Neural cell (in vitro differentiated cells): ENCODE measurements around the gene NAAA. TPM values are rescaled to one million over a fixed set of nuclear protein-coding genes. Genes with fewer than 3 reads are reported as not detected.

ENCODE experiments used
- H2AFZ ChIP-seq: fragments of 200-600, 300-800 bp; sonication (generic), shearing (Covaris generic); 2 replicates; pipeline ENCODE4 v1.6.0; 2014; ENCODE audit warnings: low read depth, mild to moderate bottlenecking, antibody characterized with exemption, low read length, moderate library complexity
- H3F3A ChIP-seq: fragments of 200-600 bp; shearing (Covaris generic); 2 replicates; pipeline ENCODE4 v1.6.1; 2016; ENCODE audit warnings: mild to moderate bottlenecking, moderate library complexity, mixed read lengths, antibody characterized with exemption, low read length; ENCODE audit not compliant: insufficient read depth, poor library complexity, severe bottlenecking
- H3K27ac ChIP-seq: fragments of 200-600, 300-800 bp; sonication (generic), shearing (Covaris generic); 2 replicates; pipeline ENCODE4 v1.5.1; 2014; ENCODE audit warnings: mild to moderate bottlenecking, low read length, moderate library complexity
- H3K27me3 ChIP-seq: fragments of 300-800, 200-600 bp; sonication (generic), shearing (Covaris generic); 2 replicates; pipeline ENCODE4 v1.6.0; 2014; ENCODE audit warnings: mild to moderate bottlenecking, low read depth, low read length, moderate library complexity; ENCODE audit not compliant: insufficient read depth
- H3K36me3 ChIP-seq: fragments of 300-800, 200-600 bp; sonication (generic), shearing (Covaris generic); 2 replicates; pipeline ENCODE4 v1.5.1; 2014; ENCODE audit warnings: mild to moderate bottlenecking, antibody characterized with exemption, low read length, moderate library complexity; ENCODE audit not compliant: insufficient read depth
- H3K4me2 ChIP-seq: fragments of 300-800, 200-600 bp; sonication (generic), shearing (Covaris generic); 2 replicates; pipeline ENCODE4 v1.6.0; 2014; ENCODE audit warnings: mild to moderate bottlenecking, low read length
- H3K4me3 ChIP-seq: fragments of 300-800, 200-600 bp; sonication (generic), shearing (Covaris generic); 2 replicates; pipeline ENCODE4 v1.5.1; 2014; ENCODE audit warnings: mild to moderate bottlenecking, low read length, moderate library complexity
- H3K79me2 ChIP-seq: fragments of 200-600 bp; shearing (Covaris generic); replicated peaks from 2 replicates; pipeline ENCODE4 v1.6.0; 2014; ENCODE audit warnings: mild to moderate bottlenecking, low read length, moderate library complexity; ENCODE audit not compliant: insufficient read depth
- H3K9ac ChIP-seq: fragments of 300-800, 200-600 bp; sonication (generic), shearing (Covaris generic); 2 replicates; pipeline ENCODE4 v1.6.1; 2016; ENCODE audit warnings: mild to moderate bottlenecking, low read length, mixed read lengths
- H3K9me2 ChIP-seq: fragments of 200-600 bp; shearing (Covaris generic); 2 replicates; pipeline ENCODE4 v1.6.1; 2016; ENCODE audit warnings: mild to moderate bottlenecking, low read length, mixed read lengths; ENCODE audit not compliant: insufficient read depth
- H3K9me3 ChIP-seq: fragments of 200-600, 300-800 bp; sonication (generic), shearing (Covaris generic); 2 replicates; pipeline ENCODE4 v1.6.1; 2016; ENCODE audit warnings: mild to moderate bottlenecking, mixed run types, low read length, moderate library complexity, mixed read lengths
- H4K20me1 ChIP-seq: fragments of 200-600 bp; shearing (Covaris generic); 2 replicates; pipeline ENCODE4 v1.6.1; 2016; ENCODE audit warnings: mild to moderate bottlenecking, mixed run types; ENCODE audit not compliant: insufficient read depth
- EP300 ChIP-seq: fragments of 450-650 bp; conservative IDR thresholded peaks from 2 replicates; pipeline ENCODE4 v1.6.1; 2014; ENCODE audit warnings: antibody characterized with exemption, mild to moderate bottlenecking, moderate library complexity; ENCODE audit not compliant: poor library complexity, severe bottlenecking
- EZH2 ChIP-seq: fragments of 200-600, 300-800 bp; shearing (Covaris generic), sonication (generic); IDR thresholded peaks from 2 replicates; pipeline ENCODE4 v1.6.1; 2014; ENCODE audit warnings: antibody characterized with exemption, low read length, borderline replicate concordance, mild to moderate bottlenecking; ENCODE audit not compliant: insufficient read depth, poor library complexity, severe bottlenecking
- MXI1 ChIP-seq: fragments of 450-650 bp; conservative IDR thresholded peaks from 2 replicates; pipeline ENCODE4 v1.6.1; 2014; ENCODE audit warnings: antibody characterized with exemption, mild to moderate bottlenecking; ENCODE audit not compliant: poor library complexity, severe bottlenecking
- POLR2AphosphoS5 ChIP-seq: IDR thresholded peaks from 2 replicates; pipeline ENCODE4 v1.6.1; 2012
- RAD21 ChIP-seq: fragments of 450-650 bp; conservative IDR thresholded peaks from 2 replicates; pipeline ENCODE4 v1.6.1; 2014; ENCODE audit warnings: antibody characterized with exemption, mild to moderate bottlenecking, moderate library complexity
- SMC3 ChIP-seq: fragments of 450-650 bp; conservative IDR thresholded peaks from 2 replicates; pipeline ENCODE4 v1.6.1; 2014; ENCODE audit warnings: antibody characterized with exemption, mild to moderate bottlenecking, moderate library complexity; ENCODE audit not compliant: poor library complexity
- TAF1 ChIP-seq: IDR thresholded peaks from 2 replicates; pipeline ENCODE4 v1.6.1; 2012; ENCODE audit warnings: low read depth
- polyA plus RNA-seq: library from polyadenylated mRNA; depleted of rRNA; stranded (reverse); fragments of >200 nt; gene quantifications from 2 replicates; pipeline ENCODE4 v1.2.3, GENCODE V29; 2014
- TF ChIP-seq, protein P1 (sequence below): IDR thresholded peaks from 2 replicates; pipeline ENCODE4 v1.6.1; 2012; ENCODE audit warnings: borderline replicate concordance
- TF ChIP-seq, protein P2 (sequence below): fragments of 450-650 bp; IDR thresholded peaks from 2 replicates; pipeline ENCODE4 v1.5.1; 2014; ENCODE audit warnings: antibody characterized with exemption, mild to moderate bottlenecking, moderate library complexity; ENCODE audit not compliant: poor library complexity, severe bottlenecking

The NAAA gene
- polyA plus RNA-seq, 1 donor from 2014 or later, result 11.9 TPM

DNA sequence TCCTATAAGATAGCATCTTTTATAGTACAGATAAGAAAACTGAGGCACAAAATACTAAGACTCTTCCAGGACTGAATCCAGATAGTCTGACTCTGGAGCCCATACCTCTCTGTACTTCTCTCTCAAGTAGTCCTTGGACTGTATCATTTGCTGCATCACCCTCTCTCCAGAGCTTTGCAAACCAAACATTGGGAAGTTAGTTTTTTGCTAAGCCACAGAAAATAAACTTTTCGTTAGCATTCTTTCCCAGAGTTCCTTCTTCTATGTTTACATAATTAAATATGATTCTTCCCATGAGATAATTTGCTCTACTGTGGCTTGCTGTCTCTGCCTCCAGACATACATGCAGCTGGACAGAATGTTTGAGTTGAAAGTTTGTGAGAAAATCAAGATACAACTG lies 60.5 kb downstream of the NAAA start:
- Histone ChIP-seq H3K36me3 (no peaks in the 10 kb centered on the region), H3K4me3 (no peak overlapping the region), H3K9ac (no peak overlapping the region), H3F3A (no peaks in the 10 kb centered on the region), H3K4me2 (no peak overlapping the region), H2AFZ (no peak overlapping the region), H3K79me2 (no peaks in the 10 kb centered on the region), H4K20me1 (no peaks in the 10 kb centered on the region), H3K27me3 (no peaks in the 10 kb centered on the region), H3K9me3 (no peaks in the 10 kb centered on the region), H3K9me2 (no peaks in the 10 kb centered on the region), H3K27ac (no peak overlapping the region)
- TF ChIP-seq SMC3 (no peak), TAF1 (no peak), EP300 (no peak)

DNA sequence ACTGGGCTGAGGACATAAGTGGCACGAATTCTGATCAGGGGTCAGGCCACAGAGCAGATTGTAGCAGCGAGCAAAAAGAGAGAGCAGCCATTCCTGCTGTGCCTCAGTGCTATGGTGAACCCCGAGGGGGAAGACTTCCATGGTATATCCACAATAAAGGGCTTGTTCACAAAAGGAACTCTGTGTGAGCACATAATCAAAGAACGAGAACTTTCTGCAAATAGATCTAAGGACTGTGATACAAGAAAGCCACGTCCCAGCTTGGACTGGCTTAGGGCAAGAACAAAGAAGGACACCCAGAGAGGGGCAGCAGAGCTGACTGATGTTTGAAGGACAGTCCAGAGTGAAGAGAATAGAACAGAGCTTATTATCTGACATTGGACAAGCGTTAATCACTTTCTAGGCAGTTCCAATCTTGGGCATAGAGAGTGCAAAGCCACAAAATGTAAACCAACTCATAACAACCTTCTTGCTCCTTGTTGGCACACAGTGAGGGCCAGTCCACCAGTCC lies 62.5 kb downstream of the NAAA start:
- Histone ChIP-seq H3F3A (no peaks in the 10 kb centered on the region), H3K9me2 (no peaks in the 10 kb centered on the region), H3K4me2 (no peak overlapping the region), H4K20me1 (no peaks in the 10 kb centered on the region), H2AFZ (no peak overlapping the region), H3K4me3 (no peak overlapping the region), H3K27ac (no peak overlapping the region), H3K36me3 (no peaks in the 10 kb centered on the region), H3K9ac (no peak overlapping the region), H3K79me2 (no peaks in the 10 kb centered on the region), H3K27me3 (no peaks in the 10 kb centered on the region), H3K9me3 (no peaks in the 10 kb centered on the region)
- TF ChIP-seq TAF1 (no peak), SMC3 (no peak)

DNA sequence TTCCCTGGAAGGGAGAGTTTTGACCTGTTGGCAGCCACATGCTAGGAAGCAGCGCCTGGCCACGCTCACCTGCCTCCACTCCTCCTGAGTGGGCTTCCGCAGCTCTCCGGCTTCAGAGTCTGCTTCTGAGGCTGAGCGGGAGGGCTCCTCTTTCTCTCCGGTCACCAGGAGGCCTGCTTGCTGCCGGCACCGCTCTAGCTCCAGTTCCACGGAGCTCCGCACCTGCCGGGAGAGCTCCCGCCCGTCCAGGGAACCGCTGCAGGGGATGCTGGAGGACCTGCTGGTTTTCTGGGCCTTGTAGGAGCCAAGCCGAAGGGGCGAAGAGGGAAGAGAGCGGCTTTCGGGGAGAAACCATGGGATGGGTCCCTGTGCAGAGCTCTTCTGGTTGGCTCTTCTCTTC lies 64.6 kb downstream of the NAAA start:
- H4K20me1 ChIP-seq, result no peaks in the 10 kb centered on the region
- H3K27me3 ChIP-seq, result no peaks in the 10 kb centered on the region
- TF ChIP-seq EZH2, result no peak
- TF ChIP-seq TAF1, result no peak
- TF ChIP-seq, protein P1, sequence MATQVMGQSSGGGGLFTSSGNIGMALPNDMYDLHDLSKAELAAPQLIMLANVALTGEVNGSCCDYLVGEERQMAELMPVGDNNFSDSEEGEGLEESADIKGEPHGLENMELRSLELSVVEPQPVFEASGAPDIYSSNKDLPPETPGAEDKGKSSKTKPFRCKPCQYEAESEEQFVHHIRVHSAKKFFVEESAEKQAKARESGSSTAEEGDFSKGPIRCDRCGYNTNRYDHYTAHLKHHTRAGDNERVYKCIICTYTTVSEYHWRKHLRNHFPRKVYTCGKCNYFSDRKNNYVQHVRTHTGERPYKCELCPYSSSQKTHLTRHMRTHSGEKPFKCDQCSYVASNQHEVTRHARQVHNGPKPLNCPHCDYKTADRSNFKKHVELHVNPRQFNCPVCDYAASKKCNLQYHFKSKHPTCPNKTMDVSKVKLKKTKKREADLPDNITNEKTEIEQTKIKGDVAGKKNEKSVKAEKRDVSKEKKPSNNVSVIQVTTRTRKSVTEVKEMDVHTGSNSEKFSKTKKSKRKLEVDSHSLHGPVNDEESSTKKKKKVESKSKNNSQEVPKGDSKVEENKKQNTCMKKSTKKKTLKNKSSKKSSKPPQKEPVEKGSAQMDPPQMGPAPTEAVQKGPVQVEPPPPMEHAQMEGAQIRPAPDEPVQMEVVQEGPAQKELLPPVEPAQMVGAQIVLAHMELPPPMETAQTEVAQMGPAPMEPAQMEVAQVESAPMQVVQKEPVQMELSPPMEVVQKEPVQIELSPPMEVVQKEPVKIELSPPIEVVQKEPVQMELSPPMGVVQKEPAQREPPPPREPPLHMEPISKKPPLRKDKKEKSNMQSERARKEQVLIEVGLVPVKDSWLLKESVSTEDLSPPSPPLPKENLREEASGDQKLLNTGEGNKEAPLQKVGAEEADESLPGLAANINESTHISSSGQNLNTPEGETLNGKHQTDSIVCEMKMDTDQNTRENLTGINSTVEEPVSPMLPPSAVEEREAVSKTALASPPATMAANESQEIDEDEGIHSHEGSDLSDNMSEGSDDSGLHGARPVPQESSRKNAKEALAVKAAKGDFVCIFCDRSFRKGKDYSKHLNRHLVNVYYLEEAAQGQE, result no peak
- TF ChIP-seq RAD21, result no peak
- TF ChIP-seq EP300, result no peak
- TF ChIP-seq, protein P2, sequence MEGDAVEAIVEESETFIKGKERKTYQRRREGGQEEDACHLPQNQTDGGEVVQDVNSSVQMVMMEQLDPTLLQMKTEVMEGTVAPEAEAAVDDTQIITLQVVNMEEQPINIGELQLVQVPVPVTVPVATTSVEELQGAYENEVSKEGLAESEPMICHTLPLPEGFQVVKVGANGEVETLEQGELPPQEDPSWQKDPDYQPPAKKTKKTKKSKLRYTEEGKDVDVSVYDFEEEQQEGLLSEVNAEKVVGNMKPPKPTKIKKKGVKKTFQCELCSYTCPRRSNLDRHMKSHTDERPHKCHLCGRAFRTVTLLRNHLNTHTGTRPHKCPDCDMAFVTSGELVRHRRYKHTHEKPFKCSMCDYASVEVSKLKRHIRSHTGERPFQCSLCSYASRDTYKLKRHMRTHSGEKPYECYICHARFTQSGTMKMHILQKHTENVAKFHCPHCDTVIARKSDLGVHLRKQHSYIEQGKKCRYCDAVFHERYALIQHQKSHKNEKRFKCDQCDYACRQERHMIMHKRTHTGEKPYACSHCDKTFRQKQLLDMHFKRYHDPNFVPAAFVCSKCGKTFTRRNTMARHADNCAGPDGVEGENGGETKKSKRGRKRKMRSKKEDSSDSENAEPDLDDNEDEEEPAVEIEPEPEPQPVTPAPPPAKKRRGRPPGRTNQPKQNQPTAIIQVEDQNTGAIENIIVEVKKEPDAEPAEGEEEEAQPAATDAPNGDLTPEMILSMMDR, result no peak
- no peak for TF ChIP-seq MXI1
- TF ChIP-seq POLR2AphosphoS5, result no peak
- TF ChIP-seq SMC3, result no peak

More for the DNA sequence above, 64.6 kb downstream of the NAAA start:
- Histone ChIP-seq H3K36me3 (no peaks in the 10 kb centered on the region), H3K9ac (no peak overlapping the region), H3K4me3 (no peak overlapping the region), H3K9me2 (no peaks in the 10 kb centered on the region), H3K27ac (no peak overlapping the region), H3F3A (no peaks in the 10 kb centered on the region), H3K79me2 (no peaks in the 10 kb centered on the region), H3K4me2 (no peak overlapping the region), H3K9me3 (no peaks in the 10 kb centered on the region), H2AFZ (no peak overlapping the region)
